ENCODE results near the gene KANK4.

GRCh38 chr1:62357916-62358315, 38.7 kb upstream of the KANK4 start:
- no peak for TF ChIP-seq CTCF (IDR thresholded peaks at IDR 0.05)
- no peak for TF ChIP-seq POLR2A (IDR thresholded peaks at IDR 0.05)
